ENCODE results near the gene TNN. TPM values are rescaled to one million over a fixed set of nuclear protein-coding genes. Genes with fewer than 3 reads are reported as not detected.

Gene TNN
- polyA plus RNA-seq, 1 donor (not counting 4 experiments of a cell fraction or from before 2014, with no cell fraction given) = not detected

GRCh38 chr1:175130649-175131045 lies 63.0 kb downstream of the TNN start:
- no peak for TF ChIP-seq CTCF (optimal IDR thresholded peaks at IDR 0.05 in 1 of 3, IDR thresholded peaks at IDR 0.05 in 1 of 3, conservative IDR thresholded peaks at IDR 0.05 in 1 of 3; ENCODE audit: extremely low read depth in 1 of 3, insufficient read depth in 2 of 3, low read length in 3 of 3)
- H3K79me2 ChIP-seq (ENCODE audit: control insufficient read depth, insufficient read depth, low read length) = no peaks in the 10 kb centered on the region
- peaks cover 1% of the 10 kb centered on the region for H3K27me3 ChIP-seq (ENCODE audit: control insufficient read depth, extremely low read depth, insufficient read depth, low read length)
- DNase-seq (ENCODE audit: low read depth, low spot score) = no peak
- H3K4me3 ChIP-seq (ENCODE audit: control insufficient read depth in 2 of 3, extremely low read depth in 1 of 3, insufficient read depth in 2 of 3, low read depth in 1 of 3, low read length in 3 of 3) = no peak overlapping the region
- H3K4me2 ChIP-seq (ENCODE audit: control insufficient read depth, extremely low read depth, insufficient read depth, low read depth, low read length) = no peak overlapping the region
- H3K9ac ChIP-seq (ENCODE audit: control insufficient read depth, extremely low read depth, insufficient read depth, low read length) = no peak overlapping the region
- H2AFZ ChIP-seq (ENCODE audit: control insufficient read depth, low read length) = no peak overlapping the region
- peaks cover 14% of the 10 kb centered on the region for H3K4me1 ChIP-seq (ENCODE audit: control insufficient read depth, extremely low read depth, insufficient read depth, low read length)
- no peaks in the 10 kb centered on the region for H3K36me3 ChIP-seq (ENCODE audit: control insufficient read depth in 2 of 2, extremely low read depth in 1 of 2, insufficient read depth in 2 of 2, low read length in 2 of 2)
- FAIRE-seq = no peak
- no peaks in the 10 kb centered on the region for H4K20me1 ChIP-seq (ENCODE audit: control insufficient read depth, extremely low read depth, insufficient read depth, low read length)
- no peaks in the 10 kb centered on the region for H3K9me1 ChIP-seq (ENCODE audit: control insufficient read depth, extremely low read depth, insufficient read depth, low read length)
- no peaks in the 10 kb centered on the region for H3K9me3 ChIP-seq (ENCODE audit: control insufficient read depth, low read depth, low read length)
- no peak overlapping the region for H3K27ac ChIP-seq (ENCODE audit: control insufficient read depth, insufficient read depth, low read length)
- dilution Hi-C loops (cut with MboI; ENCODE audit: extremely low pct_ligation_motif_present, low sequenced_read_pairs) = no loop called here

GRCh38 chr1:175131095-175131494 lies 63.5 kb downstream of the TNN start:
- peaks cover 6% of the 10 kb centered on the region for H3K27me3 ChIP-seq (ENCODE audit: control insufficient read depth, extremely low read depth, insufficient read depth, low read length)
- H4K20me1 ChIP-seq (ENCODE audit: control insufficient read depth, extremely low read depth, insufficient read depth, low read length) = no peaks in the 10 kb centered on the region
- H3K4me2 ChIP-seq (ENCODE audit: control insufficient read depth, extremely low read depth, insufficient read depth, low read depth, low read length) = no peak overlapping the region
- H3K4me1 ChIP-seq (ENCODE audit: control insufficient read depth, extremely low read depth, insufficient read depth, low read length) = peaks cover 14% of the 10 kb centered on the region
- H3K27ac ChIP-seq (ENCODE audit: control insufficient read depth, insufficient read depth, low read length) = no peak overlapping the region
- no peak for FAIRE-seq
- no peak overlapping the region for H2AFZ ChIP-seq (ENCODE audit: control insufficient read depth, low read length)
- no peaks in the 10 kb centered on the region for H3K9me1 ChIP-seq (ENCODE audit: control insufficient read depth, extremely low read depth, insufficient read depth, low read length)
- H3K36me3 ChIP-seq (ENCODE audit: control insufficient read depth in 2 of 2, extremely low read depth in 1 of 2, insufficient read depth in 2 of 2, low read length in 2 of 2) = no peaks in the 10 kb centered on the region
- dilution Hi-C loops (cut with MboI; ENCODE audit: extremely low pct_ligation_motif_present, low sequenced_read_pairs) = no loop called here
- no peaks in the 10 kb centered on the region for H3K79me2 ChIP-seq (ENCODE audit: control insufficient read depth, insufficient read depth, low read length)
- no peaks in the 10 kb centered on the region for H3K9me3 ChIP-seq (ENCODE audit: control insufficient read depth, low read depth, low read length)
- no peak for TF ChIP-seq CTCF (optimal IDR thresholded peaks at IDR 0.05 in 1 of 3, IDR thresholded peaks at IDR 0.05 in 1 of 3, conservative IDR thresholded peaks at IDR 0.05 in 1 of 3; ENCODE audit: extremely low read depth in 1 of 3, insufficient read depth in 2 of 3, low read length in 3 of 3)
- no peak for TF ChIP-seq EZH2 (IDR thresholded peaks at IDR 0.05; ENCODE audit: low read length)
- no peak overlapping the region for H3K4me3 ChIP-seq (ENCODE audit: control insufficient read depth in 2 of 3, extremely low read depth in 1 of 3, insufficient read depth in 2 of 3, low read depth in 1 of 3, low read length in 3 of 3)
- no peak for DNase-seq (ENCODE audit: low read depth, low spot score)
- no peak overlapping the region for H3K9ac ChIP-seq (ENCODE audit: control insufficient read depth, extremely low read depth, insufficient read depth, low read length)

Measured in keratinocyte (primary cell).